ENCODE results near the gene BMP5.

GRCh38 chr6:55868771-55869479 is 6.5 kb downstream of the BMP5 start:
- TF ChIP-seq CEBPB (IDR thresholded peaks at IDR 0.05) (no peak), YY1 (IDR thresholded peaks at IDR 0.05; ENCODE audit: low read depth) (no peak), ZBTB7A (IDR thresholded peaks at IDR 0.05; ENCODE audit: low read depth) (no peak)
- TF ChIP-seq, protein P1, sequence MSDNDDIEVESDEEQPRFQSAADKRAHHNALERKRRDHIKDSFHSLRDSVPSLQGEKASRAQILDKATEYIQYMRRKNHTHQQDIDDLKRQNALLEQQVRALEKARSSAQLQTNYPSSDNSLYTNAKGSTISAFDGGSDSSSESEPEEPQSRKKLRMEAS (IDR thresholded peaks at IDR 0.05) = no peak
